ENCODE results near the gene SERF2. TPM values are rescaled to one million over a fixed set of nuclear protein-coding genes. Genes with fewer than 3 reads are reported as not detected.
A peak's percentile ranks its signal among the peaks of the same experiment; 100 is the strongest.

Gene SERF2
- total RNA-seq, 2 donors from 2014 or later: 966 to 1,595 TPM

DNA sequence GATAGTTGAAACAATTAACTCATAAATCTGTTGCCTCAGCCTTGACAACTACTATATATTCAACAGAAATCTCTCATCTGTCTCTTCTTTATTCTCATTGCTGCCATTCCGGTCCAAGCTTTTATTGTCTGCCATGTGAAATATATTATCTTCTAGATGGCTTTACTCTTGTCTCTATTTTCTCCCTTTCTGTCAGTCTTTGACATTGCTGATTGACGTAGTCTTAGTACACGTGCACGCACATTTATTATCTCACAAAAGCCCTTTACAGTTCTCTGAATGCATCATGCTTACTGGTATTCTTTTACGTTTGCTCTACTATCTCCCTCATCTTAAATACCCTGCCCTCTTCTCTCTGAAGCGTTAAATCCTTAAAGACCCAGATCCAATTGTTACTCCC is 40.2 kb upstream of the SERF2 start:
- Histone ChIP-seq H3K36me3 (no peaks in the 10 kb centered on the region), H3K4me3 (no peak overlapping the region), H3K27me3 (replicated peaks; ENCODE audit: insufficient read depth) (no peaks in the 10 kb centered on the region), H3K27ac (no peak overlapping the region), H3K9me3 (no peaks in the 10 kb centered on the region), H3K4me1 (replicated peaks) (peaks cover 4% of the 10 kb centered on the region)
- intact Hi-C loops (cut with DNase I): no loop called here
- TF ChIP-seq POLR2A (IDR thresholded peaks at IDR 0.05): no peak
- TF ChIP-seq CTCF (IDR thresholded peaks at IDR 0.05): no peak
- TF ChIP-seq POLR2AphosphoS5 (IDR thresholded peaks at IDR 0.05): no peak
- DNase-seq (ENCODE audit: low spot score): no peak
- 45% methylated on average over 6 of the region's 6 CpGs for WGBS

DNA sequence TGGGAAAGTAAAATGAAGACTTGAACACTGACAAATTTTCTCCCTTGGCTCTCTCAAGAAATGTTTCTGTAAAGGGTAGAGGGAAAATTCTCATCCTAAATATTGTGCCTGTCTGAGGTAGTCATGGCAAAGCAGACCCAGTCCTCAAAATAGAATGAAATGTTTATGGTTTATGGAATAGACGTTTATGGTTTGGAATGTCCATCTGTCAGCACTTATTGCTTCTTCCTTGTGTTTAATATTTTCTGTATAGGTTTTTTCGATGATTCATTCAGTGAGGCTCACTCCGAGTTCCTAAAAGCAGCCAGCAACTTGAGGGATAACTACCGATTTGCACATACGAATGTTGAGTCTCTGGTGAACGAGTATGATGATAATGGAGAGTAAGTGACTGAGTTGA is 29.3 kb upstream of the SERF2 start:
- WGBS: 79% methylated on average over 6 of the region's 6 CpGs
- Histone ChIP-seq H3K36me3 (peaks cover 0 to 7% of the 10 kb centered on the region in 2 donors), H3K4me1 (replicated peaks) (no peaks in the 10 kb centered on the region), H3K27me3 (replicated peaks; ENCODE audit: insufficient read depth) (no peaks in the 10 kb centered on the region), H3K27ac (no peak overlapping the region), H3K9me3 (no peaks in the 10 kb centered on the region), H3K4me3 (no peak overlapping the region)
- intact Hi-C loops (cut with DNase I): no loop called here
- DNase-seq (ENCODE audit: low spot score): no peak
- TF ChIP-seq POLR2A (IDR thresholded peaks at IDR 0.05): no peak
- TF ChIP-seq POLR2AphosphoS5 (IDR thresholded peaks at IDR 0.05): no peak
- TF ChIP-seq CTCF (IDR thresholded peaks at IDR 0.05): no peak

DNA sequence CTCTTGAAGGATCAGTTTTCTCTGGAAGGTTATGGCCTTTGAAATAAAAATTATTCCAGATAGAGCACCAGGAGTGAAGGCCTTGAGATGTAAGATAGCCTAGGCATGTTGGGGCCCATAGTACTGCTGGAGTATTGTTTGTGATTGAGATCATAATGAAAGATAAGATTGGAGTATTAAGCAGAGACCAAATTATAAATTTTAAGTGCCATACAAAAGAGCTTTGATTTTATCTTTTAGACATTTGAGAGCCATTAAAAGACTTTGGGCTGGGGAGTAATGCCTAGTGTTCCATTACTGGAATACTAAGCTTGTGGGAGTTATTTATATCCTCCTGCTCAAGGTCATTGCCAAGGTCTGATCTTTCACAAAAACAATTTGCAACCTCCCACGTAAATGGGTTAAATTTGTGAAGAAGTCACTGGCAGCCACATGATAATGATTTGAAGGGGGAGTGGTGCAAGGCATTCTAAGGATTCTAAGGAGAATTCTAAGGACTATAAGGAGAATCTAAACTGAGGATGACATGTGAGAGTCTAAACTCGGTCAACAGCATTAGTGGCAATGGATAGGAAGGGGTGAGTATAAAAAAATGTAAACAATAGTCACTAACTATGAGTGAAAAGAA is 28.2 kb upstream of the SERF2 start:
- Histone ChIP-seq H3K27me3 (replicated peaks; ENCODE audit: insufficient read depth) (no peaks in the 10 kb centered on the region), H3K4me3 (no peak overlapping the region), H3K27ac (no peak overlapping the region), H3K36me3 (peaks cover 0 to 7% of the 10 kb centered on the region in 2 donors), H3K9me3 (no peaks in the 10 kb centered on the region), H3K4me1 (replicated peaks) (no peaks in the 10 kb centered on the region)
- TF ChIP-seq POLR2A (IDR thresholded peaks at IDR 0.05) (no peak), POLR2AphosphoS5 (IDR thresholded peaks at IDR 0.05) (no peak), CTCF (IDR thresholded peaks at IDR 0.05) (no peak)
- DNase-seq (ENCODE audit: low spot score): no peak
- 36% methylated on average over 2 of the region's 2 CpGs for WGBS
- intact Hi-C loops (cut with DNase I): no loop called here

- H3K36me3 ChIP-seq: peaks cover 8 to 17% of the 10 kb centered on the region in 2 donors
- no peaks in the 10 kb centered on the region for H3K27me3 ChIP-seq (replicated peaks; ENCODE audit: insufficient read depth)
- no peaks in the 10 kb centered on the region for H3K4me1 ChIP-seq (replicated peaks)
- H3K27ac ChIP-seq: no peak overlapping the region
- H3K4me3 ChIP-seq: no peak overlapping the region
- no peaks in the 10 kb centered on the region for H3K9me3 ChIP-seq
- whole genome bisulfite sequencing: 67% methylated on average over 5 of the region's 5 CpGs
- intact Hi-C loops (cut with DNase I): loop anchor here (5.0 kb wide), 1 partner anchor 332 kb away; no protein-coding TSS in a partner anchor
- no peak for DNase-seq (ENCODE audit: low spot score)
- peak; percentile 11 for TF ChIP-seq POLR2AphosphoS5 (IDR thresholded peaks at IDR 0.05)
- TF ChIP-seq POLR2A (IDR thresholded peaks at IDR 0.05): no peak
- peak; percentile 27 to 65 (median 40) for TF ChIP-seq CTCF (IDR thresholded peaks at IDR 0.05)
Measured at GRCh38 chr15:43769584-43770228, 22.4 kb upstream of the SERF2 start.

DNA sequence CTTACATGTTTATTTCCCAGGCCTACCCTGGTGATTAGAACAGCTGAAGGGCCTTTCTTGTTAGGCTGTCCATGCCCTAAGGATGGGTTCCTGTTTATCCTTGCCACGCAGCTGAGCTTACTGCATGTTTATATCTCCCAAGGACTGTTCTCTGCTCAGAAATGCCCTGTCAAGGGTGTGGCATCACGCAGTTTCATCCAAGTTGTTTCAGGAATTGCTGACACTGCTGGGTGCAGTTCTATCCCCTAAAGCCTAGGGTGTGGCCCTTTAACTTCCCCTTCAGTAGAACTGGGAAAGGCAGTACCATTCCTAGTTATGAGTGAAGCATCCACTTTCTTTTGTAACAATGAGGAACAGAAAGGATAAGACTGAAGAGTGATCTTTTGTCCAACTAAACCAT is 20.3 kb upstream of the SERF2 start:
- no peak overlapping the region for H3K27ac ChIP-seq
- H3K4me1 ChIP-seq (replicated peaks): no peaks in the 10 kb centered on the region
- WGBS: 81% methylated on average over 2 of the region's 2 CpGs
- H3K4me3 ChIP-seq: no peak overlapping the region
- TF ChIP-seq POLR2AphosphoS5 (IDR thresholded peaks at IDR 0.05): no peak
- TF ChIP-seq CTCF (IDR thresholded peaks at IDR 0.05): no peak
- no peak for TF ChIP-seq POLR2A (IDR thresholded peaks at IDR 0.05)
- no peaks in the 10 kb centered on the region for H3K27me3 ChIP-seq (replicated peaks; ENCODE audit: insufficient read depth)
- H3K36me3 ChIP-seq: peaks cover 8 to 17% of the 10 kb centered on the region in 2 donors
- intact Hi-C loops (cut with DNase I): loop anchor here (5.0 kb wide), 1 partner anchor 335 kb away; no protein-coding TSS in a partner anchor
- no peak for DNase-seq (ENCODE audit: low spot score)
- H3K9me3 ChIP-seq: no peaks in the 10 kb centered on the region

All from prostate gland (tissue), 2 donors.